Stimulated activated CD4-positive, alpha-beta T cell treated with anti-CD3 and anti-CD28 coated beads, TNF-alpha, amount 100 ng/mL, for 1 hour (primary cell): ENCODE measurements around the gene PRKAR1B.
"Not testable (repeated sequence)": the region's sequence is repeated elsewhere in the genome, so short reads cannot be mapped to it uniquely, and the experiment has no call there.

Experiments used
- DNase-seq, 3 donors: peaks; one replicate each; pipeline ENCODE4 v3.0.0-alpha.2; 2020; ENCODE audit warnings: low read depth in 3 of 3, low spot score in 1 of 3

Gene PRKAR1B

DNA sequence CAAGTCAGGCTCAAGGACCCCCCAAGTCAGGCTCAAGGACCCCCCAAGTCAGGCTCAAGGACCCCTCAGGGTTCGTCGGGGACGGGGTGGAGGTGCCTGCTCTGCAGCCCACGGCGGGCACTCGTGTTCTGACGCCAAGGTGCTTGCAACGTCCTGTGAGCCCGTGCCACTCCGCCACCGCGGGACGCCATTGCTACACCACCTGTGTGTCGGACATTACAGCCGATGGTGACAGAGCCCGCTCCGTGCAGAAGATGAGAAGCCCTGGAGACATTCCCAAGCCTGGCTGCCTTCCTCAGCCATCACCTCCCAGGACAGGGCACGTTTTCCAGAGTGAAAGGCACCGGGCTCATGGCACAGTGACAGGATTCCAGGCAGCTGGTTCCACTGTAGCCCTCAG lies 98.3 kb downstream of the PRKAR1B start:
- DNase-seq, result no peak

DNA sequence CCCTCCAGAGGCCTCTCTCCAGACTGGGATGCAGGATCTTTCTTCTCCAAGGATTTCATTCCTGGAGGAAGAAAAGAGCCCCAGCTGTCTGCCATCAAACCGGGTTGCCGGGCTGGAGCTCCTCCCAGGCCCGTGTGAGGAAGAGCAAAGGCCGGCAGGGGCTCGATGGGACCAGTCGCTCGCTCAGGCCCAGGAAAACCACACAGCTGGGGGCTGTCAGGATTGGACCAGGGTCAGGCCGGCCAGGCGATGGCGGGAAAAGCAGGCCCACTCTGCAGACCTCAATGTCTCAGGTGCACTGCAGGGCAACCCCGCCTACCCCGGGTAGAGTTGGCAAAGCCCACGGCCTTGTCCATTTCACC lies 98.7 kb downstream of the PRKAR1B start:
- DNase-seq, result no peak

GRCh38 chr7:627661-628401 lies 99.2 kb downstream of the PRKAR1B start:
- DNase-seq, result no peak

DNA sequence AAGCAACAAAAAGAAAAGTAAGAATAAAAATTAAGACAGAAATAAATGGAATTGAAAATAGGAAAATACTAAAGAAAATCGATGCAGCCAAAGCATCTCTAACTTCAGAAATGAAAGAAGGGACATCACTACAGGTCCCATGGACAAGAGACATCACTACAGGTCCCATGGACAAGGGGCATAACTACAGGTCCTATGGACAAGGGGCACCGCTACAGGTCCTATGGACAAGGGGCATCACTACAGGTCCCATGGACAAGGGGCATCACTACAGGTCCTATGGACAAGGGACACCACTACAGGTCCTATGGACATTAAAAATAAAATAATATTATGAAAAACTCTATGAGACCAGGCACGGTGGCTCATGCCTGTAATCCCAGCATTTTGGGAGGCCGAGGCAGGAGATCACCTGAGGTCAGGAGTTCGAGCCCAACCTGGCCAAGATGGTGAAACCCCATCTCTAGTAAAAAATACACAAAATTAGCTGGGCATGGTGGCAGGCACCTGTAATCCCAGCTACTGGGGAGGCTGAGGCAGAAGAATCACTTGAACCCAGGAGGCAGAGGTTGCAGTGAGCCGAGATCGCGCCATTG lies 101.6 kb downstream of the PRKAR1B start:
- DNase-seq, result no peak

GRCh38 chr7:623464-623863 lies 103.6 kb downstream of the PRKAR1B start:
- no peak for DNase-seq

- DNase-seq, result no peak
Measured at GRCh38 chr7:621572-622285, 105.4 kb downstream of the PRKAR1B start.

DNA sequence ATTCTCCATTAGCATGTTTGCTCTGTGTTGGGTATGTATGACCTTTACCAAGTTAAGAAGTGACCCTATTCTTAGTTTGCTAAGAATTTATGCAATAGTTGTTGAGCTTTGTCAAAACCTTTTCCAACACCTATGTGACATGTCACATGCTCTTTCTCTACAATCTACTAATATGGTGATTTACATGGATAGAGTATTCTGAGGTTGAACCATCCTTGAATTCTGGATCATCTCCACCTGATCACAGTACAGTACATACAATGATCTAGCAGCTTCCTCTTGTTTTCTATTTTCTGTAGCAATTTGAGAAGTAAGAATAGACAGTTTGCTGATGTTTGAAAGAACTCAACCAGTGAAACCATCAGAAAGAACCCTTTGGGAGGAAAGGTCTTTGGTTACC lies 106.2 kb downstream of the PRKAR1B start:
- no peak for DNase-seq

DNA sequence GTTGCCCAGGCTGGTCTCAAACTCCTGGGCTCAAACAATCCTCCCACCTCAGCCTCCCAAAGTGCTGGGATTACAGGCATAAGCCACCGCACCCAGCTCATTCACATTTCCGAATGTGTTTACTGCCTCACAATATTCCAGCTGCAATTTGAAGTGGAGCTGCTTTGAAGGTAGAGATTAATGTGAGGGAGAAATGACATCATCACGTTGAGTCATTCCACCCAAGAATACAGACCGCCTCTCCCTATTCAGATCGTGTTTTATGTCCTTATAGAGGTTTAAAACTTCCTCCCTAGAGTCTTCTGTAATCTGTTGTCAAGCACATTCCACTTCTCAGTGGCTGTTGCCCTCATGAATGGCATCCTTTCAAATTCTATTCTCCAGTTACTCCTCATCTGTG lies 107.0 kb downstream of the PRKAR1B start:
- DNase-seq, result no peak

- no peak for DNase-seq
Measured at GRCh38 chr7:619368-619840, 107.7 kb downstream of the PRKAR1B start.

DNA sequence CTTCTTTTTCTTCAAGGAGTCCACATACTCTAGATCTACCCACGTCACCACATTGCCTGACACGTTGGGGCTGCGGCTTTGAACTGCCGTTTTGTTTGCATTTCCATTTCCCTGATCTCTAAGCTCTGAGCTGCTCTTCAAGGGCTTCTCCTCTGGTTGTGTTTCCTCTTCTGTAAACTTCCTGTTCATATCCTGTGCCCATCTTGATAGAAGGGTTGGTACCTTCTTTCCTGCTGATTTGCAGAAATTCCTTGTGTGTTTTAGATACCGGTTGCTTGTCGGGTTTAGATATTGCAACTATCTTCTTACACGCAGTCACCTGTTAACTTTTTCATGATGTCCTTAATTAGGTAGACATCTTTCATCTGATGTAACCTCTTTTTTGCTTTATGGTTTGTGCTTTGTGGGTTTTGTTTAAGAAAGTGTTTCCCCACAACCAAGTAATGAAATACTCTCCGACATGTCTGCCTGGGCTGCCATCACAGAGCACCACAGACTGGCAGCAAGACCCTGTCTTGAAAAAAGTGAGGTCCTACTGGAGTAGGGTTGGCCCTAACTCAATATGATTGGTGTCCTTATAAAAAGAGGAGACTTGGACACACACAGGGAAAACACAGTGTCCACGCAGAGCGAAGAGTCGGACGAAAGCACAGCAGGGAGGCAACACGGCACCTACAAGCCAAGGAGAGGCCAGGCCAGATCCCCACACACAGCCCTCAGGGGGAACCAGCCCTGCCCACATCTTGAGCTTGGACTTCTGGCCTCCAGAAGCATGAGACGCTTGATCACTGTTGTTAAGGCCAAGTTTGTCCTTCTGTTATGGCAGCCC lies 108.3 kb downstream of the PRKAR1B start:
- DNase-seq, result peak in 1 of 3 donors; percentile 44

- no peak for DNase-seq
Measured at GRCh38 chr7:617614-618538, 109.2 kb downstream of the PRKAR1B start.

- DNase-seq, result no peak
Measured at GRCh38 chr7:613442-614140, 113.5 kb downstream of the PRKAR1B start.

DNA sequence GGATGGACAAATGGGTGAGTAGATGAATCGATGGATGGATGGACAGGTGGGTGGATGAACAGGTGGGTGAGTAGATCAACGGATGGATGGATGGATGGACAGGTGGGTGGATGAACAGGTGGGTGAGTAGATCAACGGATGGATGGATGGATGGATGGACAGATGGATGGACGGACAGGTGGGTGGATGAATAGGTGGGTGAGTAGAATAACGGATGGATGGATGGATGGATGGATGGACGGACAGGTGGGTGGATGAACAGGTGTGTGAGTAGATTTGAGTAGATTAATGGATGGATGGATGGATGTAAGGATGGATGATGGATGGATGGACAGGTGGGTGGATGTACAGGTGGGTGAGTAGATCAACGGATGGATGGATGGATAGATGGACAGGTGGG lies 115.2 kb downstream of the PRKAR1B start:
- DNase-seq, result not testable (repeated sequence)

DNA sequence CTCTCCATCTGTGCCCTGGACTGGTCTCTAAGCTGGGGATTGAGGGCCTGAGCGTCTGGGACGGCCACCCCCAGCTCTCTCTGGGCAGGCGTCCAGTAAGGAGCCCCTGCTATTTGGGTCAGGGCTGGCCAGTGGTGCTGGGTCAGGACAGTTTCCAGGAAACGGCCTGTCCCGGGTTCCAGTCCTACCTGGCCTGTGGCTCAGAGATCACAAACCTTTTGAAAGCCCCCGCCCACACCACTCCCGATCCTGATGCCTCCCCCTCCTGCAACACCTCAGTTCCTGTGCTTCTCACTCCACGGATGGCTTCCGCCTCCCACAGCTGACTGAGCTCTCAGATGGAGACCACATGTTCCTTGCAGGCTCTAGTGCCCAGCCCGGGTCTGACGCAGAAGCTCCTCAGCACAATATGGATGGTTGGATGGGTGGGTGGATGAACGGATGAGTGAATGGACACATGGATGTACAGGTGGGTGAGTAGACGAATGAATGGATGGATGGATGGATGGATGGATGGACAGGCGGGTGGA lies 115.7 kb downstream of the PRKAR1B start:
- DNase-seq, result no peak

GRCh38 chr7:610531-611280 lies 116.4 kb downstream of the PRKAR1B start:
- no peak for DNase-seq

DNA sequence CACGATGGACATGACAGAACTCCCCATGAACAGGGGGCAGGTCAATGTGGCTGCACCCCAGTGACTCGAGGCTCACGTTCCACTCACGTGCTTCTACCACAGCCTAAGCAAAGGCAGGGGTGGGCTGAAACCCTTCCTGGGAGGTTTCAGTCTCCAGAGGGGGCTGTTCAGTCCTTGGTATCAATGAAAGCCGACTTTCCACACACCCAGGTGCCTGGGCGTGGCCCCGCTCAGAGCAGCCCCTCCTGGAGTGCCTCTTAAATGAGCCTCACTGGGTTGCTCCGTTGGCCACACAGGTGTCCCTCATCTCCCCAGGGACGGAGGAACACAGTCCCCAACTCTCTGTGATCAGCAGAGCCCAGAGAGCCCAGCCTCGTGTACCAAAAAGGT lies 116.9 kb downstream of the PRKAR1B start:
- DNase-seq, result no peak

- no peak for DNase-seq
Measured at GRCh38 chr7:609365-609764, 117.7 kb downstream of the PRKAR1B start.

- no peak for DNase-seq
Measured at GRCh38 chr7:608954-609353, 118.1 kb downstream of the PRKAR1B start.

GRCh38 chr7:608361-608760 lies 118.7 kb downstream of the PRKAR1B start:
- DNase-seq, result no peak
